IPS-20b (cell line): ENCODE results near the gene KLHL30.
"Not testable (repeated sequence)": the region's sequence is repeated elsewhere in the genome, so short reads cannot be mapped to it uniquely, and the experiment has no call there.

ENCODE experiments used
- H3K27ac ChIP-seq: one replicate; pipeline ENCODE4 v1.5.1; 2013; ENCODE audit warnings: low read length
- H3K27me3 ChIP-seq: 2 replicates; pipeline ENCODE4 v1.6.1; 2013; ENCODE audit warnings: mild to moderate bottlenecking, low read length, inconsistent platforms; ENCODE audit not compliant: insufficient read depth
- H3K36me3 ChIP-seq: 2 replicates; pipeline ENCODE4 v1.6.1; 2013; ENCODE audit warnings: low read depth, mild to moderate bottlenecking, inconsistent platforms, low read length, moderate library complexity; ENCODE audit not compliant: insufficient read depth
- H3K4me1 ChIP-seq: 2 replicates; pipeline ENCODE4 v1.6.1; 2013; ENCODE audit warnings: mild to moderate bottlenecking, control low read depth, inconsistent platforms, low read length, moderate library complexity; ENCODE audit not compliant: insufficient read depth
- H3K4me3 ChIP-seq: 2 replicates; pipeline ENCODE4 v1.5.1; 2013; ENCODE audit warnings: mild to moderate bottlenecking, low read length, inconsistent platforms
- H3K9ac ChIP-seq: 2 replicates; pipeline ENCODE4 v1.6.1; 2013; ENCODE audit warnings: low read depth, mild to moderate bottlenecking, inconsistent platforms, low read length, moderate library complexity
- H3K9me3 ChIP-seq: 2 replicates; pipeline ENCODE4 v1.6.1; 2013; ENCODE audit warnings: mild to moderate bottlenecking, low read depth, low read length, inconsistent platforms; ENCODE audit not compliant: insufficient read depth

The KLHL30 gene

GRCh38 chr2:238115709-238116108 is 22.8 kb upstream of the KLHL30 start:
- H3K4me1 ChIP-seq, H3K9ac ChIP-seq, H3K9me3 ChIP-seq, H3K36me3 ChIP-seq, H3K27ac ChIP-seq, H3K4me3 ChIP-seq: not testable (repeated sequence)
- H3K27me3 ChIP-seq: peaks cover 13% of the 10 kb centered on the region; the same call in 1 of the 2 replicates

- Histone ChIP-seq H3K9me3 (peaks cover 8% of the 10 kb centered on the region; the same call in 1 of the 2 replicates), H3K9ac (no peak overlapping the region), H3K4me1 (no peaks in the 10 kb centered on the region), H3K27me3 (peaks cover 13% of the 10 kb centered on the region; the same call in 1 of the 2 replicates), H3K36me3 (no peaks in the 10 kb centered on the region), H3K4me3 (no peak overlapping the region), H3K27ac (no peak overlapping the region)
Observed at GRCh38 chr2:238116298-238117198, 21.9 kb upstream of the KLHL30 start.

- no peaks in the 10 kb centered on the region for H3K4me1 ChIP-seq
Observed at GRCh38 chr2:238117199-238118154, 21.0 kb upstream of the KLHL30 start.

GRCh38 chr2:238119756-238120462 is 18.6 kb upstream of the KLHL30 start:
- Histone ChIP-seq H3K27ac (no peak overlapping the region), H3K27me3 (peaks cover 13% of the 10 kb centered on the region; the same call in 1 of the 2 replicates), H3K36me3 (no peaks in the 10 kb centered on the region), H3K4me1 (no peaks in the 10 kb centered on the region), H3K4me3 (no peak overlapping the region), H3K9ac (no peak overlapping the region), H3K9me3 (no peaks in the 10 kb centered on the region)

More at GRCh38 chr2:238117199-238118154, 21.0 kb upstream of the KLHL30 start:
- Histone ChIP-seq H3K36me3 (no peaks in the 10 kb centered on the region), H3K9ac (no peak overlapping the region), H3K27ac (no peak overlapping the region), H3K27me3 (peaks cover 13% of the 10 kb centered on the region; the same call in 1 of the 2 replicates), H3K4me3 (no peak overlapping the region), H3K9me3 (peaks cover 5% of the 10 kb centered on the region; the same call in 1 of the 2 replicates)

GRCh38 chr2:238120463-238121298 is 17.8 kb upstream of the KLHL30 start:
- Histone ChIP-seq H3K36me3 (no peaks in the 10 kb centered on the region), H3K9ac (no peak overlapping the region), H3K27ac (no peak overlapping the region), H3K9me3 (no peaks in the 10 kb centered on the region), H3K4me1 (no peaks in the 10 kb centered on the region), H3K4me3 (no peak overlapping the region), H3K27me3 (peaks cover 13% of the 10 kb centered on the region; the same call in 1 of the 2 replicates)

GRCh38 chr2:238121511-238122286 is 16.8 kb upstream of the KLHL30 start:
- Histone ChIP-seq H3K9me3 (no peaks in the 10 kb centered on the region), H3K9ac (no peak overlapping the region), H3K4me1 (no peaks in the 10 kb centered on the region), H3K4me3 (no peak overlapping the region), H3K27me3 (peaks cover 13% of the 10 kb centered on the region; the same call in 1 of the 2 replicates), H3K27ac (no peak overlapping the region), H3K36me3 (no peaks in the 10 kb centered on the region)

- Histone ChIP-seq H3K9ac (no peak overlapping the region), H3K36me3 (no peaks in the 10 kb centered on the region), H3K9me3 (no peaks in the 10 kb centered on the region), H3K27me3 (peaks cover 12% of the 10 kb centered on the region; the same call in 1 of the 2 replicates), H3K4me3 (no peak overlapping the region), H3K27ac (no peak overlapping the region), H3K4me1 (no peaks in the 10 kb centered on the region)
Observed at GRCh38 chr2:238122287-238123217, 15.9 kb upstream of the KLHL30 start.

GRCh38 chr2:238123218-238123971 is 15.1 kb upstream of the KLHL30 start:
- Histone ChIP-seq H3K4me1 (no peaks in the 10 kb centered on the region), H3K27me3 (peaks cover 4% of the 10 kb centered on the region), H3K9me3 (no peaks in the 10 kb centered on the region), H3K9ac (no peak overlapping the region), H3K4me3 (no peak overlapping the region), H3K36me3 (no peaks in the 10 kb centered on the region), H3K27ac (no peak overlapping the region)

- Histone ChIP-seq H3K27me3 (no peaks in the 10 kb centered on the region; the same call in 1 of the 2 replicates), H3K36me3 (no peaks in the 10 kb centered on the region), H3K4me1 (no peaks in the 10 kb centered on the region), H3K27ac (no peak overlapping the region), H3K9me3 (no peaks in the 10 kb centered on the region), H3K9ac (no peak overlapping the region), H3K4me3 (no peak overlapping the region)
Observed at GRCh38 chr2:238123991-238124470, 14.4 kb upstream of the KLHL30 start.
